DMS53 treated with DMSO at 0.1 percent for 48 hours (cell line): Measurements from ENCODE around the gene GMDS.

ENCODE experiments used
- DNase-seq: peaks from one replicate; lab custom pipeline; 2025; ENCODE audit not compliant: unreplicated experiment; lab: John Stamatoyannopoulos, UW

Gene GMDS

DNA sequence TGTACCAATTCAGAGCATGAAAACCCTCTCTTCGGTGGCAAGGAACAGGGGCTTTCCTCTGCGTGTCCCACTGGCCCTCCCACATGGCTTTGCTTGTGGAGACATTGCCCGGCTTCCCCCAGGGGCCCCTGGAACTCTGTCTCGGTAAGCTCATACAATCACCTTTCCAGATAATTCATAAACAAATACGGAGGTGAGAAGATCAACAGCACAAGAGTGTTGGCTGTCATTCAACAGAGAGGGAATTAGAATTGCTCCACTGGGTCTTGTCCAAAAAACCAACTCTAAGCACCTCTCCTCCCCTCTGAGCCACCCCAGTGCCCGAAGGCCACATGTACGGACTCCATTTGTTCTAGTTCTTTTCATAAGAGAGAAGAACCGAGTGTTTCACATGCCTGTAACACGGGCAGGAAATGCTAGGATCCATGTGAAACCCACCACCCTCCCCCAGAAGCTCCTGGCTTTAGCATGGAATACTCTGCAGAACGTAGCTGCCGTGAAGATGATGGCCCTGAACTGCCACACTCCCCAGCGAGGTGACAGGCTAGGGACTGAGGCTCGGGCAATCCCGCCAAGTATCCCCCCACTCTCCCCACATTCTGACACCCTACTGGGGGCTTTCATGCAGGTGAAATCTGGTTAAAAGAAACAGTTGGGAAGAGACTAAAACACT lies 660.3 kb downstream of the GMDS start:
- DNase-seq: no peak

DNA sequence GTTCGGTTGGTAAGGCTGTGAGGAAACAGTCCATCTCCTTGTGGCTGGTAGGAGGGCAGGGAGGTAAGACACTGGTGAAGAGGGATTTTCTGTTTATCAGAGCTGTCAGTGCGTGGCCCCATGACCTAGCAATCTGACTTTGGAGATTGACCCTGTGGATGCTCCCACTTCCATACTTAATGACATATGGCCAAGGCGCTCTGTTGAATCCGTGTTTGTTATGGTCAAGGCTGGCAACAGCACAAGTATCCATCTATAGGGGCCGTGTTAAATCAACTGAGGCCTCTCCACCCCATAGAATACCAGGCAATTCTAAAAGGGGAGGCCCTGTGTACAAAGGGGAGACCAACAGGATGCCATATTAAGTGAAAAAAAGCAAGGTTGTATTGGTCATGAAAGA lies 661.3 kb downstream of the GMDS start:
- no peak for DNase-seq

DNA sequence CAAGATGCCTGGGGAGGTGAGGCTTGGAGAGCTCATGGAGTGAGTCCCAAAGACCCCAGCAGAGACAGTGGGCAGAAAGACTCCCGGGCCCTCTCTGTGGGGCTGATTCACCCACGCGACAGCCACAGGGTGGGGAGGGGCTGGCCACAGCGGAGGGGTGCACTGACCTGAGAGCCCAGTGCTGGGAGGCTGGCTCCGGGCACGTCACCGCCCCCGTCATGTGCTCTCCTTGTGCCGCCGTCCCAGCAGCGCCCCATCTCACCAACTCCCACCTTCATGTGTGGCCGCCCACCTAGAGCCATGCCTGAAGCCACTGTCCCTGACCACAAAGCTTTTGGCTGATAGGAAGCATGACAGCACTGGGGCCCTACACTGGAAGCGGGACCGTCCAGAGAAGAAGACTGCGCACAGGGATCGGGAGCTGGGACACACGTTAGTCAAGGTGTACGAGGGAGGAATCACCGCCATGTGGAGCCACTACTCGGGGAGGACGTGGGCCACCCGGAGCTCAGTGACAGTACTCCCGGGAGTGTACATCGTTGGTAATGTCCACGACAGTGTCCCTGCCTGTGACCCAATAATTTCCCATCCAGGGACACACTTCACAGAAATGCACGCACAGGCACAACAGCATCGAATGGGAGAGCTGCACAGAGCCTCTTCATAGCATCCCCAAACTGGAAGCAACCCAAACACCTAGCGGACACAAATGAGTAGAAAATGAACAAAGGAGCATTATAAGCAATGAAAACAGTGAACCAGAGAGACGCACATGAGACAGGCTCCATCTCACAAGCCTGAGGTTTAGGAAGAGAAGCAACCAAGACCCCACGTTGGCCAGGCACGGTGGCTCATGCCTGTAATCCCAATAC lies 664.0 kb downstream of the GMDS start:
- DNase-seq: no peak

DNA sequence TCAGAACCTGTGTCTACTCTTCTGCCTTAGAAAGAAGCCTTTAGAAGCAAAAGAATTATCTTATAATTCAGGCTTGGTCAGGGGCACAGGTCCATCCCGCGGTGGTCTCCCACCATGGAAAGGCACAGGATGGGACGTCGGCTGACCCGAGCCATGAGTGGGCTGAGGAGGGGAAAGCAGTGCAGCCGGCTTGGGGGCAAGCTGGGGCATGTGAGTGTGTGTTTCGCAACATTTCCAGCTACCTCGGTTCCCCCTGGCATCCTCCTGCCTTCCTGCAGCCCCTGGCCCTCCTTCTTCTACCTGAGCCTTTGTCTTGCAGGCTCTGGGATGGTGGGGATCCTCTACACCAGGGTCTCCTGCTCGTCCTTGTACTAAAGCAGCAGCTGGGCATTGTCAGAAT lies 664.8 kb downstream of the GMDS start:
- DNase-seq: no peak

DNA sequence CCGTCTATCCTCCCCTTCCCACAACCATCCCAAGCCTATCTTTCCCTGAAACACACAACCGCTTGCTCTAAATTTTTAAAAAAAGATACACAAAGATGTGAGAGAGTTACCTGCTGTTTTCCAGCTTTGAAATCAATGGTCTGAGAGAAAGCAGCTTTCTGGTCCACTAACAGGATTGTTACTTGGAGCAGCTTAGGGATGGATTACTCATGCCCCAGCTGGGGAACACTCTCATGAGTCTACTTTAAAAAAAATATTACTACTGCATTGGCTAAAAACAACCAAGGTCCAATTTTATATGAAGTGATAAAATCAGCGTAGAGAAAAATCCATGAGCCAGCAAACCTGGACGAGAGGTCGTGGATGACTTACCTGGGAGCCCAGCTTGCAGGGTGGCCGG lies 665.3 kb downstream of the GMDS start:
- DNase-seq: no peak

DNA sequence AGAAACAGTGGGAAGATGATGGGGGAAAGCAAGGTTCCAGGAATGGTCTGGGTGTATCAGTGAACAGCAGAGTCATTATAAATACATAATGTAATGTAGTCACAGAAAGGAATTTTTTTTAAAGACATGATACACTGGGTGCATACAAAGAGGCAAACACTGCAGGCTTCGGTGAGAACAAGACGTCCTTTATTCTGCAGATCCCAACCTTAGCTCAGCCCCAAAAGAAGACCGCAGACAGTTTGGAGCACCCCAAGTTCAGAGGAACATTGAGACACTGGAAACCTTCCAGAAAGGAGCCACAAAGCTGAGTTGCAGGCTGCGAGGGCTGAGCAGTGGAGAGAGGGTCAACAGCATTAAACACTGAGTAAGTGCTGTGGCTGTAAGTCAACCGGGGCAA lies 666.3 kb downstream of the GMDS start:
- DNase-seq: no peak

DNA sequence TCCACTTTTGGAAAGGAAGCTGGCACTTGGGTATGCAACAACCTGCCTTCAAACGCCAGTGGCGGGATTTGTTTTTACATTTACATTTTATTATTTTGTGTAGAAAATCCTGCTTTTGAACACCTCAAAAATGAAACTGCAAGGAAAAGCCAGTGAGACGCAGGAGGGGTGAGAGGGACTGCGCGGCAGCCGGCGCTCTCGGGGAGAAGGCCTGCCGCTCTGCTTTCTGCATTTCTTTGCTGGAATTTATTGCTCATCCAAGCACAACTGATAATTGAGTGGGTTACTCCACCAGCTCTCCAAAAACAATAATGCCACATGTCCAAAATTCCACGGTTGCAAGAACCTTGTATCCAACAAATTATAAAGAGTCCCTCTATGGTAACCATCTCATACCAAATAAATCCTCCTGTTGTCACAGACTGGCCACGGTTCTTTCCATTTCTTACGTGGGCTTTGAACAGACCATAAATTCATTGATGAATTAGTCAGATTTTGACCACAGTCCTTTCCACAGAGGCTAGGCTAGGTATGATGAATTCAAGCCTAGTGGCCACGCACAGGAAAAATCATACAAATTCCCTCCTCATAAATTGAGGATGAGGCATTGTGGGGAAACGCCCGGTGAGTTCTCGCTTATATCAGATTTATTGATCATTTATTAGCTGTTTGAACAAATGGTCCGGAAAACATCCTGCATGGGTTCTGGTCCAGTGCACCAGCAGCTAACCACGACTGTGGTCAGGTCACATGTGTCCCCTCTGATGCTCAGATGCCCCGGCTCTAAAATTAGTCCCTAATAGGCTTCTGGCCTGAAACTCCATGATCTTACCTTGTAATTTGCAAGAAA lies 667.3 kb downstream of the GMDS start:
- DNase-seq: no peak

DNA sequence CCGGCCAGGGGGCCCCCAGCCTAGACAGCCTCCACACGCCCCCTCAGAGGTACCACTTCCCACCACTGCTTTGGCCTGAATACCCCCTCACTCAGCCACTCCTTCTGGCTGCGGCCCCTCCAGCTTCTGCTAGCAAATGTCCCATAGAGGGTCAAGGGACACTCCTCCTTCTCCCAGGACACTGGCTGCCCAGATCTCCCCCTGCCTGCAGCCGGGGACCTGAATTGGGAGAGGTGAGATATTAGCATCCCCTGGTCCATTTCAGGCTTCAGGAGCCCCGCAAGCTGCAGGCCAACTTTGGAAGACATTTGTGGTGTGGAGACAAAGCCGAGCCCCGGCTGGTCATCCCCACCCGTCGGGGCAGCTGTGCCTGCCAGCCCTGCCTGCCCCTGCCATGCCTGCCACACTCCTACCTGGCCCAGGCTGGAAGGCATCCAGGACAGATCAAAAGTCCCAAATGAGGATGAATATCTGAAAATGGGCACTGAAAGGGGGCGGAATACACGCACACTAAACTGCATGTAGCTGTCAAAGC lies 668.2 kb downstream of the GMDS start:
- no peak for DNase-seq

DNA sequence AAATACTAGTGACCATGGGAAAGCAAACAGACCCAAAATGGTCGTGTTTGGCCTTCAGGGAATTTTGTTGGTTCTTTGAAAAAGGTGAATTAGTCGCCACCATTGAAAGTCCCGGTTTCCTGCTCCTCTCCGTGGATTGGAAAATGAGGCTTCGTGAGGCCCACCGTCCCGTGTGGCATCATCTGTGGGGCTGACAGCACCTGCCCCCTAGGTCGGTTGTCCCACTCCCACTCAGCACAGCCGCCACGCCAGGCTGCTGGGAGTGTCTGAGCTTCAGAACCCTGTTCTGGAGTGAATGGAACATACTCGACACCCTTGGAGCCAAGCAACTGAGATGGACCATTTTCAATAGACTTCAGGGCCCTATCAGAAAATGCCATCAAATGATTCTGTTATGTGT lies 668.7 kb downstream of the GMDS start:
- no peak for DNase-seq

DNA sequence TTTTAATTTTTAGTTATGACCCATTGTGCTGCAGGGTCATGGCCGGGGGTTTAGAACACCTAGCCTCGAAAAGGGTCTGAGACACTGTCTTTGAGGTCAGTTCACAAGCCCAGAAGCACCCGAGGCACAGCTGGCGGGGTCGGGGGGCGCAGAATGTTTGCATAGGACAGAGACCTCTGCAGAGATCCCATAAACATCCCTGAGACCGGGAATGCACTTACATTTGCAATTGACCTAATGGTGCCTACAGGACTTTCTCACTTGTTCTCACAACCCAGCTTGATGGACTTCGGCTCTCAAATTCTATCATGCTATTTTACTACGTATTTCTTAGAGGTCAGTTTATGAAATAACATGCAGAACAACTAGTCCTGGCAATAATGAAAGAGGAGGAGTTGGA lies 669.2 kb downstream of the GMDS start:
- DNase-seq: no peak

DNA sequence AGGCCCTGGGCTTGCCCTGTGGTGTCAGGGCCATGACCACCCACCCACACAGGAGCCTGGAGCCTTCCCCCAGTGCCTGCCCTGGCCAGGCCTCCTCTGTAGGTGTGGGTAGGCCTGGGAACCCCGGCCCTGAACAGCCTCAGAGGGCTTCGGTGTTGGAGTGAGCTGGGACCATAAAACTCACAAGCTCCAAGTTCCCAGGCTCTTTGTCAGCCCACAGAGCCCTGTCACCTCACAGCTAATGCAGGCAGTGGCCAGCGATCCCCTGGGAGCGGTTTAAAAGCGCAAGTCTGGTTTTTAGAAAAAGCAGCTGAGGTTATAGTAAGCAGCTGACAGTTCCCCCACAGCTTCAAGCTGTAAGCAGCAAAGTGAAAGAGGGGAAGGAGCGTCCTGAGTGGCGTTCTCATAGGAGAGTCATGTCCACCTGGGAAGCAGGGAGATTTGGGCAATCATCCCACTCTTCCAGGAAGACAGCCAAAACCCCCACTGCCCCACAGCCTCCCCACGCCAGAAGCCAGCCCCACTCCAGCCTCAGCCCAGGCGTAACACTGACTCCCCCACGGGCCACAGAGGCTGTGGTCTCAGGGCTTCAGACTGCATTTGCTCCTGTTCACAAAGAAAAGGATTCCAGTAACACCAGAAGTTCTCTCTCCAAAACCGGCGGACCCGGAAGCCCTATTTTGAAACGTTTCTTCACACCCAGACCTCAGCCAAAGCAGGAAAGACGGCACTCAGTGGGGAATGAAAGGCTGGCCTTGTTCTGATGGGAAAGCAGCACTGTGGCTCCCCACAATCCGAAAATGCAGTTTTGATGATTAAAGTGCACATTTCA lies 670.0 kb downstream of the GMDS start:
- no peak for DNase-seq

DNA sequence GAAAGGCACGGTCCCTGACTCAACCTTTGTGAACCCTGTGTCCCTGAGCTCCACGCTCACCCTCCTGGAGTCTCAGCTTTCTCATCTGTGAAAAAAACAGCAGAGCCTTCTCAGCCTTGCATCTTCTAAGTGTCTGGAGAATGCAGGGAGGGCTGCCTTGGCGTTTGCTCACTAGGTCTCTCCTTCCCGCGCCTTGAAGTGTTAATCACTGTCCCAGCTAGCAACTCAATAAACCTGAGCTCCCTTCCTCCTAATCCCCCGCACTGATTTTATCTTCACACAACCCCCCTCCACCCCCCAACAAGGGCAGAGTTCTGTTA lies 670.6 kb downstream of the GMDS start:
- no peak for DNase-seq

DNA sequence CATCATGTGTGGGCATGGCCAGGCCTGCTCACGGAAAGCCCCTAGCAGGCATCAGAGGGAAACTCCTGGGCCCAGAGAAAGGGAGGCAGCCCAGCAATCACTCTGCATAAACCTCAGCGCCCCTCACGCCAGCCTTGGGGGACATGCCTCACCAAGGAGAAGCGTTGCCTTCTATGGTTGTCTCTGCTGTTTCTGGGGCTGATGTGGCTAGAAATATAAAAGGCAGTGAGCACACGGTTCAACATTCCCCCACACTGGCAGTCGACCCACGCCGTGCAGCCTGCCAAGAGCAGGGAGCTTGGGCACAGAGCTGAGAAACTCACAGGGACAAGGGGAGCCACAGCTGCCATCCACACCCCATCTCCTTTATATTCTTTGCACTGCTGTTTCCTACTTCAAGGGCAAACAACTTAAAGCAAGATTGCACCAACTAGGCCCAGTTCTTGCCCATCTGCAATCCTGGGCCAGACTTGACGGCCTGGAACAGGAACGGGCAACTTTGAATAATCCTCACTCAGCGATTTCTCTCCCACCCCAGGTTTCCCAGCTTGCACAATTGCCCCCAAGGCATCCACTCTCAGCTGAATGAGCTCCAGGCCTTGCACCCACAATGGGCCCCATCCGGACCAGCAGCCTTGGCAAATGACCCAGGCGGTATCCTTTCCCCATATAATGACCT lies 671.2 kb downstream of the GMDS start:
- no peak for DNase-seq
